ENCODE results near the gene ESYT3. TPM values are rescaled to one million over a fixed set of nuclear protein-coding genes. Genes with fewer than 3 reads are reported as not detected.

The ESYT3 gene
- total and polyA plus RNA-seq, 2 of the 8 experiments (the other 6 are each of a cell fraction or from before 2014, with no cell fraction given): 4.4 to 7.3 TPM

- TF ChIP-seq EZH2 (IDR thresholded peaks at IDR 0.05; ENCODE audit: low read depth, low read length, severe bottlenecking) (no peak), CTCF (IDR thresholded peaks at IDR 0.05; ENCODE audit: control extremely low read depth in 1 of 3, insufficient read depth in 1 of 3, low read depth in 1 of 3, low read length in 3 of 3) (no peak), MAFK (IDR thresholded peaks at IDR 0.05; ENCODE audit: low read depth, low read length) (no peak), JUND (IDR thresholded peaks at IDR 0.05; ENCODE audit: low read length) (no peak), SRF (IDR thresholded peaks at IDR 0.05; ENCODE audit: low read depth, low read length) (no peak)
- TF ChIP-seq, protein P1, sequence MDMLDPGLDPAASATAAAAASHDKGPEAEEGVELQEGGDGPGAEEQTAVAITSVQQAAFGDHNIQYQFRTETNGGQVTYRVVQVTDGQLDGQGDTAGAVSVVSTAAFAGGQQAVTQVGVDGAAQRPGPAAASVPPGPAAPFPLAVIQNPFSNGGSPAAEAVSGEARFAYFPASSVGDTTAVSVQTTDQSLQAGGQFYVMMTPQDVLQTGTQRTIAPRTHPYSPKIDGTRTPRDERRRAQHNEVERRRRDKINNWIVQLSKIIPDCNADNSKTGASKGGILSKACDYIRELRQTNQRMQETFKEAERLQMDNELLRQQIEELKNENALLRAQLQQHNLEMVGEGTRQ (IDR thresholded peaks at IDR 0.05; ENCODE audit: low read length): no peak
- TF ChIP-seq, protein P2, sequence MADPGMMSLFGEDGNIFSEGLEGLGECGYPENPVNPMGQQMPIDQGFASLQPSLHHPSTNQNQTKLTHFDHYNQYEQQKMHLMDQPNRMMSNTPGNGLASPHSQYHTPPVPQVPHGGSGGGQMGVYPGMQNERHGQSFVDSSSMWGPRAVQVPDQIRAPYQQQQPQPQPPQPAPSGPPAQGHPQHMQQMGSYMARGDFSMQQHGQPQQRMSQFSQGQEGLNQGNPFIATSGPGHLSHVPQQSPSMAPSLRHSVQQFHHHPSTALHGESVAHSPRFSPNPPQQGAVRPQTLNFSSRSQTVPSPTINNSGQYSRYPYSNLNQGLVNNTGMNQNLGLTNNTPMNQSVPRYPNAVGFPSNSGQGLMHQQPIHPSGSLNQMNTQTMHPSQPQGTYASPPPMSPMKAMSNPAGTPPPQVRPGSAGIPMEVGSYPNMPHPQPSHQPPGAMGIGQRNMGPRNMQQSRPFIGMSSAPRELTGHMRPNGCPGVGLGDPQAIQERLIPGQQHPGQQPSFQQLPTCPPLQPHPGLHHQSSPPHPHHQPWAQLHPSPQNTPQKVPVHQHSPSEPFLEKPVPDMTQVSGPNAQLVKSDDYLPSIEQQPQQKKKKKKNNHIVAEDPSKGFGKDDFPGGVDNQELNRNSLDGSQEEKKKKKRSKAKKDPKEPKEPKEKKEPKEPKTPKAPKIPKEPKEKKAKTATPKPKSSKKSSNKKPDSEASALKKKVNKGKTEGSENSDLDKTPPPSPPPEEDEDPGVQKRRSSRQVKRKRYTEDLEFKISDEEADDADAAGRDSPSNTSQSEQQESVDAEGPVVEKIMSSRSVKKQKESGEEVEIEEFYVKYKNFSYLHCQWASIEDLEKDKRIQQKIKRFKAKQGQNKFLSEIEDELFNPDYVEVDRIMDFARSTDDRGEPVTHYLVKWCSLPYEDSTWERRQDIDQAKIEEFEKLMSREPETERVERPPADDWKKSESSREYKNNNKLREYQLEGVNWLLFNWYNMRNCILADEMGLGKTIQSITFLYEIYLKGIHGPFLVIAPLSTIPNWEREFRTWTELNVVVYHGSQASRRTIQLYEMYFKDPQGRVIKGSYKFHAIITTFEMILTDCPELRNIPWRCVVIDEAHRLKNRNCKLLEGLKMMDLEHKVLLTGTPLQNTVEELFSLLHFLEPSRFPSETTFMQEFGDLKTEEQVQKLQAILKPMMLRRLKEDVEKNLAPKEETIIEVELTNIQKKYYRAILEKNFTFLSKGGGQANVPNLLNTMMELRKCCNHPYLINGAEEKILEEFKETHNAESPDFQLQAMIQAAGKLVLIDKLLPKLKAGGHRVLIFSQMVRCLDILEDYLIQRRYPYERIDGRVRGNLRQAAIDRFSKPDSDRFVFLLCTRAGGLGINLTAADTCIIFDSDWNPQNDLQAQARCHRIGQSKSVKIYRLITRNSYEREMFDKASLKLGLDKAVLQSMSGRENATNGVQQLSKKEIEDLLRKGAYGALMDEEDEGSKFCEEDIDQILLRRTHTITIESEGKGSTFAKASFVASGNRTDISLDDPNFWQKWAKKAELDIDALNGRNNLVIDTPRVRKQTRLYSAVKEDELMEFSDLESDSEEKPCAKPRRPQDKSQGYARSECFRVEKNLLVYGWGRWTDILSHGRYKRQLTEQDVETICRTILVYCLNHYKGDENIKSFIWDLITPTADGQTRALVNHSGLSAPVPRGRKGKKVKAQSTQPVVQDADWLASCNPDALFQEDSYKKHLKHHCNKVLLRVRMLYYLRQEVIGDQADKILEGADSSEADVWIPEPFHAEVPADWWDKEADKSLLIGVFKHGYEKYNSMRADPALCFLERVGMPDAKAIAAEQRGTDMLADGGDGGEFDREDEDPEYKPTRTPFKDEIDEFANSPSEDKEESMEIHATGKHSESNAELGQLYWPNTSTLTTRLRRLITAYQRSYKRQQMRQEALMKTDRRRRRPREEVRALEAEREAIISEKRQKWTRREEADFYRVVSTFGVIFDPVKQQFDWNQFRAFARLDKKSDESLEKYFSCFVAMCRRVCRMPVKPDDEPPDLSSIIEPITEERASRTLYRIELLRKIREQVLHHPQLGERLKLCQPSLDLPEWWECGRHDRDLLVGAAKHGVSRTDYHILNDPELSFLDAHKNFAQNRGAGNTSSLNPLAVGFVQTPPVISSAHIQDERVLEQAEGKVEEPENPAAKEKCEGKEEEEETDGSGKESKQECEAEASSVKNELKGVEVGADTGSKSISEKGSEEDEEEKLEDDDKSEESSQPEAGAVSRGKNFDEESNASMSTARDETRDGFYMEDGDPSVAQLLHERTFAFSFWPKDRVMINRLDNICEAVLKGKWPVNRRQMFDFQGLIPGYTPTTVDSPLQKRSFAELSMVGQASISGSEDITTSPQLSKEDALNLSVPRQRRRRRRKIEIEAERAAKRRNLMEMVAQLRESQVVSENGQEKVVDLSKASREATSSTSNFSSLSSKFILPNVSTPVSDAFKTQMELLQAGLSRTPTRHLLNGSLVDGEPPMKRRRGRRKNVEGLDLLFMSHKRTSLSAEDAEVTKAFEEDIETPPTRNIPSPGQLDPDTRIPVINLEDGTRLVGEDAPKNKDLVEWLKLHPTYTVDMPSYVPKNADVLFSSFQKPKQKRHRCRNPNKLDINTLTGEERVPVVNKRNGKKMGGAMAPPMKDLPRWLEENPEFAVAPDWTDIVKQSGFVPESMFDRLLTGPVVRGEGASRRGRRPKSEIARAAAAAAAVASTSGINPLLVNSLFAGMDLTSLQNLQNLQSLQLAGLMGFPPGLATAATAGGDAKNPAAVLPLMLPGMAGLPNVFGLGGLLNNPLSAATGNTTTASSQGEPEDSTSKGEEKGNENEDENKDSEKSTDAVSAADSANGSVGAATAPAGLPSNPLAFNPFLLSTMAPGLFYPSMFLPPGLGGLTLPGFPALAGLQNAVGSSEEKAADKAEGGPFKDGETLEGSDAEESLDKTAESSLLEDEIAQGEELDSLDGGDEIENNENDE (IDR thresholded peaks at IDR 0.05; ENCODE audit: insufficient replicate concordance, low read length): no peak
Observed at GRCh38 chr3:138418601-138419206, 15.7 kb upstream of the ESYT3 start (continued).

All from H1 (cell line).